DND-41 (cell line): ENCODE measurements around the gene GCN1.

Experiments used
- CTCF ChIP-seq: IDR thresholded peaks from 2 replicates; pipeline ENCODE4 v1.5.1; 2012; ENCODE audit warnings: borderline replicate concordance, low read length, moderate library complexity, mild to moderate bottlenecking; ENCODE audit not compliant: poor library complexity, severe bottlenecking; ENCODE audit errors: extremely low read depth
- EZH2 ChIP-seq: IDR thresholded peaks from 3 replicates; pipeline ENCODE4 v1.6.1; 2012; ENCODE audit warnings: borderline replicate concordance, low read depth, mild to moderate bottlenecking, moderate library complexity, low read length, inconsistent platforms; ENCODE audit not compliant: severe bottlenecking

GRCh38 chr12:120078868-120079267 lies 115.6 kb downstream of the GCN1 start:
- TF ChIP-seq CTCF (no peak), EZH2 (no peak)
